Posterior cingulate gyrus (tissue), 11 donors: ENCODE measurements around the gene ALKBH7.
A peak's percentile ranks its signal among the peaks of the same experiment; 100 is the strongest.

Experiments used
- DNase-seq, 10 donors: peaks; one replicate each; pipeline versions ENCODE4 v3.0.0 to v3.0.0-alpha.2; 2020 to 2021; ENCODE audit warnings: mixed read lengths in 3 of 10
- intact Hi-C: fragments of 100-400 bp; cut with DNase I; formaldehyde crosslinking; loops from one replicate; pipeline ENCODE4 v1.15.1; 2023

The ALKBH7 gene

GRCh38 chr19:6362027-6362350 is 10.6 kb upstream of the ALKBH7 start:
- intact Hi-C loops, result loop anchor here (5.0 to 10.0 kb wide), 2 partner anchors 80 to 143 kb away; partner anchors contain the start of gene TUBB4A
- no peak for DNase-seq

DNA sequence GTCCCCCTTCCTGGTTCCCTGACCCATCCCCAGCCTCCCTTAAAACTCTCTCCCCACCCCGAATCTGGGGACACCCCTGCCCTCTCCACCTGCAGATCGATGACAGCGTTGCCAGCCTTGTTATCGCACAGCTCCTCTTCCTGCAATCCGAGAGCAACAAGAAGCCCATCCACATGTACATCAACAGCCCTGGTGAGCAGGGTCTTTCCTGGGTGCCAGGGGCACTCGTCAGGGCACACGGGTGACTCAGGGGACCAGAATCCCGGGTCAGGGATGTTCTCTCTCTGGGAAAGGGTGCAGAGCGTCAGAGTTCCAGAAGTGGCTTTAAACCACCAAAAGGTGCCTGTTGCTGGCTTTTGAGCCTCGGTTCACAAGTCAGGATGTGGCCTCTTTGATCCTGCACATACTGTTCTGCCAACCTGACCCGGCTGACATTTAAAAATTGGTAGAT is 10.2 kb upstream of the ALKBH7 start:
- intact Hi-C loops, result loop anchor here (5.0 to 10.0 kb wide), 2 partner anchors 80 to 142 kb away; partner anchors contain the start of gene TUBB4A
- DNase-seq, result peak in 1 of 10 donors; percentile 43

DNA sequence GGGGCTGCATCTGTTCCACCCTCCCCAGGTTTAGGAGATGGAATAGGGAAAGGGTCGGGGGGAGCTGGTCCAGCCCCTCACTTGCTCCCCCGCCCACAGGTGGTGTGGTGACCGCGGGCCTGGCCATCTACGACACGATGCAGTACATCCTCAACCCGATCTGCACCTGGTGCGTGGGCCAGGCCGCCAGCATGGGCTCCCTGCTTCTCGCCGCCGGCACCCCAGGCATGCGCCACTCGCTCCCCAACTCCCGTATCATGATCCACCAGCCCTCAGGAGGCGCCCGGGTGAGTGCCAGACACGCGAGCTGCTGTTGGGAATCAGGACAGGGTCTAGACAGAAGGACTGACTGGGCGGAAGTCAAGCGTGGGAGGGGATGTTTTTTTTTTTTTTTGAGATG is 8.2 kb upstream of the ALKBH7 start:
- intact Hi-C loops, result loop anchor here (5.0 to 10.0 kb wide), 2 partner anchors 82 to 140 kb away; partner anchors contain the start of gene TUBB4A
- DNase-seq, result peak in 1 of 10 donors; percentile 50

GRCh38 chr19:6373096-6373812 is 660 bp downstream of the ALKBH7 start:
- intact Hi-C loops, result no loop called here
- peak; percentile 96 to 100 (median 98) for DNase-seq

DNA sequence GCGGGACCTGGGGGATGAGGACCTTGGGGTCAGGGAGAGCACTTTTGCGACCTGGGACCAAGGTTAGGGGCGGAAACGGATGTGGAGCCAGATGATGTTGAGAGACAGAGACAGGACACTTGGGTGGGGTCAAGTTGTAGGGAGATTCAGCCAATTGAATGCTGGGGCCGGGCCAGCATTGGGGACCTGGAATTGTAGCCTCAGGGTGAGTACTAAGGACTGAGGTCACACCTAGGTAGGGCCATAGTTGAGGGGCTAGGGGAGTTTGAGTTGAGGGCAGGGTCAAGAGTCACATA is 1.2 kb downstream of the ALKBH7 start:
- DNase-seq, result peak in 1 of 10 donors; percentile 41
- intact Hi-C loops, result no loop called here

- DNase-seq, result no peak
- intact Hi-C loops, result no loop called here
Measured at GRCh38 chr19:6374161-6374709, 1.6 kb downstream of the ALKBH7 start.

GRCh38 chr19:6374711-6375410 is 2.3 kb downstream of the ALKBH7 start:
- intact Hi-C loops, result no loop called here

DNA sequence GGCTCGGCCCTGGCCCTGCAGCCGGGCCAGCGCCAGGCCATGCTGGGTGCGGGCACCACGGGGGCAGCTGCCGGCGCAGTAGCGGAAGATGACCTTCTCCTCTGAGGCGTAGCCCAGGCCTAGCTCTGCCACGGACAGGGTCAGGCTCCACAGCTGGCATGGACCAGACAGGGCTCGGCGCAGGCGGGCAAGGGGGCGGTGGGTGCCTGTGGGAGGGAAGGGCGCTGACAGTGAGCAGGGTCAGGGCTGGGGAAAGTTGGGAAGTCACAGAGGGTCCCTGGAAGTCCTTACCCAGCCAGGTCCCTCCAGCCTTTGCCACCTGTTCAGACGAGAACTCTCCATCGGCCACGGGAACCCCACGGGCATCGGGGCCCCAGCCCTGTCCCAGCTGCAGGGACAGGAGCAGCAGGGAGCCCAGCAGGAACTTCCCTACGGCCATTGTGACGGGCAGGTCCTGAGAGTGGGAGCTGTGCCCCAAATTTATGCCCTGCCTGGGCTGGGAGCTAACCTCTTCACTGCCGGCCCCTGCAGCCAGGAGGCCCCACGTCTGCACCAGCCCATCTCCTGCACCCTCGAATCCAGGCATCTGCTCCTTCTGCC is 2.9 kb downstream of the ALKBH7 start, which contains the start of gene PSPN:
Gene PSPN, minus strand, starts transcription at position 523 of the 600 bp plus-strand sequence. Its CDS starts 84 bp downstream, at position 439.
- DNase-seq, result no peak

More at GRCh38 chr19:6374711-6375410, 2.3 kb downstream of the ALKBH7 start:
- no peak for DNase-seq

GRCh38 chr19:6376512-6377190 is 4.1 kb downstream of the ALKBH7 start:
- DNase-seq, result no peak
- intact Hi-C loops, result no loop called here

More for the DNA sequence above, 2.9 kb downstream of the ALKBH7 start, which contains the start of gene PSPN:
- intact Hi-C loops, result no loop called here

DNA sequence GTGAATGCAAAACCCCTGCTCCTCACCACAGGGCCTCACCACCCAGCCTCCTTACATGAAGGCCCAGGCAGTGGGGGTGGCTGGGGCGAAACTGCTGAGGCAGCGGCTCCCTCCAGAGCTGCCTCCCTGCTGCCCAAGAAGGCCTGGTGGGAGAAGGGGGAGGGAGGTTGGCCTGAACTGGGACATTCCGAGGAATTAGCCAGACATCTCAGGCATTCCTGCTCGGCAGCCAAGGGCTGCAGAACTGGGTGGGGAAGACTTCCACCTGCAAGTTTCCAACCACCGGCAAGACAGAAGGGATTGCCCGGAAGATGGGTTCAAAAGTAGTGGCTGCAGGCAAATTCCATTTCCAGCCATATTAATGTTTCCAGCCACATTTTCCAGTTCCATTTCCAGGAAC is 5.4 kb downstream of the ALKBH7 start:
- intact Hi-C loops, result no loop called here
- DNase-seq, result no peak

DNA sequence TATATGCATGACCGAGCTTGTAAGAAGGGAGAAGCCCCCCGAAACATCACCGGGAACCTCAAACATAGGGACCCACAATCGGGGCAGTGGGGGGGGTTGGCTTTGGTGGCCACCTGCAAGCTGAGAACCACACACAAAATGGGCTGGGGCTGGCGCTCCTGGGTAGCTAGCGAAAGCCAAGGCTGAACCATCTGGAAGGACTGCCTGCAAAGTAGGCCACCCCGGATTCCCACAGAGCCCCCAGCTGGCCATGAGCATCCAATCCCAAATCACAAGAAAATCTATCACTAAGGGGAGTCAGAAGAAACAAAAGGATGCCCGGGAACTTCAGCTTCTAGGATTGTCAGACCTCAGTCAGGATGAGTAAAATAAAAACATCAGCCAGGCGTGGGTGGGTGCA is 5.9 kb downstream of the ALKBH7 start:
- intact Hi-C loops, result no loop called here
- peak in 1 of 10 donors; percentile 30 for DNase-seq

DNA sequence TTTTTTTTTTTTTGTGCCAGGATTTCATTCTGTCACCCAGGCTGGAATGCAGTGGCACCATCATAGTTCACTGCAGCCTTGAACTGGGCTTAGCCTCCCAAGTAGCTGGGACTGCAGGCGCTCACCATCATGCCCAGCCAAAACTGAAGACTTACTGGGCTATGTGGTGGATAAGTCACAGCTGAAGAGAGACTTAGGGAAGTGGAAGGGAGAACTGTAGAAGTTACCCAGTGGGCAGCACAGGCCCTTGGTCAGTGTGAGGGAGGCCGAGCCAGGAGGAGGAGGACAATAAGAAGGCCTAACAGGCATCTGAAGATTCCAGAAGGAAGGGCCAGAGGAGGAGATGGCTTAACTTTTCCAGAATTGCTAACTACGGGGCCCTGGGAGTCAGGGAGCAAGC is 7.2 kb downstream of the ALKBH7 start:
- intact Hi-C loops, result no loop called here
- no peak for DNase-seq

- no peak for DNase-seq
- intact Hi-C loops, result no loop called here
Measured at GRCh38 chr19:6381030-6381750, 8.6 kb downstream of the ALKBH7 start.

GRCh38 chr19:6383188-6383587 is 10.6 kb downstream of the ALKBH7 start:
- no peak for DNase-seq

GRCh38 chr19:6384381-6384780 is 11.8 kb downstream of the ALKBH7 start:
- no peak for DNase-seq
- intact Hi-C loops, result no loop called here

More at GRCh38 chr19:6383188-6383587, 10.6 kb downstream of the ALKBH7 start:
- intact Hi-C loops, result no loop called here

- intact Hi-C loops, result no loop called here
- no peak for DNase-seq
Measured at GRCh38 chr19:6387372-6387771, 14.8 kb downstream of the ALKBH7 start.

DNA sequence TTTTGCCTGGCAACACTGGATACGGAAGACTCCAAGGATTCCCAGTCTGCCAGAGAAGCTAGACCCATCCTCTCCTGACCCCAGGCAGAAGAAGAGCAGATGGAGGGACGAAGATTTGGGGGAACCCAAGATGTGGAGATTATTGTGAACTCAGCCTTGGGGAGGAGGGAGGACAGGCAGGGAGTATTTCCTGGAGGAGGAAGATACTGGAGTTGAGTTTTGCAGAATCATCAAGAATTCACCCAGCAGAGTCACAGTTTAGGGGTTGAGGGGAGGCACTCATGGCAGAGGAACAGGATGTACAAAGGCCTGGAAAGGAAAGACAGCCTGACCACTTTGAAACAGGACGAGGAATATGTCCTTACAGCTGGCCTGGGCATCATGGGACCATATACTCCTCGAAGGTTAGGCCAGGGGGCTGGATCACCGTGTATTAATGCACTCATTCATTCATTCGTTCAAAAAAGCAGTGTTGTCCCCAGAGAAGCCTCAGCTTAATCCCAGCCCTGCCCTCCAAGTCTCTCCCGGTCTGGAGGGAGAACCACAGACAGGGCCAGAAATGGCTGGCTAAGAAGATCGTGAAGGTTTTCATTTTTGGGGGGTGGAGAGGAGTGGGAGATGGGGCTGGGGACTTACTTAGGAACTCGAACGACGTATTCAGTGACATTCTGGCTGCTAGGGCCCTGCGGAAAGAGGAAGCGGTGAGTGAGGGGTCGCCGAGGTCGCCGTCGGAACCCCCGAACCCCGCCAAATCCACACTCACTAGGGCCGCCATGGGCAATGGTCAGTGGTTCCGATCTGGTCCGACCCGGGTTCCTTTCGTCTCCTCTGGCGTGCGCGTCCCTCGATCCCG is 19.9 kb downstream of the ALKBH7 start:
- no peak for DNase-seq
- intact Hi-C loops, result loop anchor here (2.0 kb wide), 1 partner anchor 32 kb away; the partner anchor contains the start of gene KHSRP

GRCh38 chr19:6393074-6393982 is 20.7 kb downstream of the ALKBH7 start, which contains the start of gene GTF2F1:
Gene GTF2F1 (minus strand): TSS chr19:6393164. CDS start chr19:6392995, 169 bp downstream.
- DNase-seq, result peak; percentile 92 to 99 (median 96)
- intact Hi-C loops, result loop anchor here (2.0 kb wide), 1 partner anchor 31 kb away; the partner anchor contains the start of gene KHSRP
